ENCODE data around the gene SLX9. TPM values are rescaled to one million over a fixed set of nuclear protein-coding genes. Genes with fewer than 3 reads are reported as not detected.

SLX9 gene
- total RNA-seq, 1 donor from 2014 or later: 38.8 TPM

DNA sequence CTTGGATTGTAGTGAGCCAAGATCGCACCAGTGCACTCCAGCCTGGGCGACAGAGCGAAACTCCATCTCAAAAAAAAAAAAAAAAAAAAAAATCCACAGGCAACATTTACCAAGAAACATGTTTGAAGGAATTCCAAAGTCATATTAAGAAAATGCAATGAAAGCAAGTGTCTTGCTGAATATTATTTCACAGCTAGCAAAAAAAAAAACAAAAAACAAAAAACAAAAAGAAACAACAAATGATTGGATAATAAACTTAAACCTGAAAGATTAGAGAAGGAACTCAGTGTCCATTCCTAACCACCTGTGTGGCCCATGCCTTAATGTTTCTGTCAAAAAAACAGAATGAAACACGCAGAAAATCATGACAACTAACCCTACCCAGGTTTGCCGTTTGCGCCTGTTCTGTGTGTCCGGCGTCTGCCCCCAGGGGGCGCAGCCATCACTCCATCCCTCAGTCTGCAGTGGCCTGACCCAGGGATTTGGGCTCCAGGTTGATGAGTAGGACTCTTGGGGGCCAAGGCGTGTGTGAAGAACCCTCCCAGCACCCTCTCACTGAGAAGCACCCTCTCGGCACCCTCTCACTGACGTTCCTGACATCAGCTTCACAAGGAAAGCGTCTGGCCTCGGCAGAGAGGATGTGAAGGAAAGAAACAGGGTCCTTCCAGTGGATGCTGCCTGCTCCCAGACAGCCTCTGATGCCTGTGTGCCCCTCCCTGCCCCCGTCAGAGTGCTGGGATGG lies 47.1 kb upstream of the SLX9 start:
- peak; percentile 29 for FAIRE-seq
- H3K9ac ChIP-seq (ENCODE audit: low read length): no peak overlapping the region
- no peak for TF ChIP-seq EZH2 (IDR thresholded peaks at IDR 0.05; ENCODE audit: insufficient read depth, low read length)
- TF ChIP-seq, protein P1, sequence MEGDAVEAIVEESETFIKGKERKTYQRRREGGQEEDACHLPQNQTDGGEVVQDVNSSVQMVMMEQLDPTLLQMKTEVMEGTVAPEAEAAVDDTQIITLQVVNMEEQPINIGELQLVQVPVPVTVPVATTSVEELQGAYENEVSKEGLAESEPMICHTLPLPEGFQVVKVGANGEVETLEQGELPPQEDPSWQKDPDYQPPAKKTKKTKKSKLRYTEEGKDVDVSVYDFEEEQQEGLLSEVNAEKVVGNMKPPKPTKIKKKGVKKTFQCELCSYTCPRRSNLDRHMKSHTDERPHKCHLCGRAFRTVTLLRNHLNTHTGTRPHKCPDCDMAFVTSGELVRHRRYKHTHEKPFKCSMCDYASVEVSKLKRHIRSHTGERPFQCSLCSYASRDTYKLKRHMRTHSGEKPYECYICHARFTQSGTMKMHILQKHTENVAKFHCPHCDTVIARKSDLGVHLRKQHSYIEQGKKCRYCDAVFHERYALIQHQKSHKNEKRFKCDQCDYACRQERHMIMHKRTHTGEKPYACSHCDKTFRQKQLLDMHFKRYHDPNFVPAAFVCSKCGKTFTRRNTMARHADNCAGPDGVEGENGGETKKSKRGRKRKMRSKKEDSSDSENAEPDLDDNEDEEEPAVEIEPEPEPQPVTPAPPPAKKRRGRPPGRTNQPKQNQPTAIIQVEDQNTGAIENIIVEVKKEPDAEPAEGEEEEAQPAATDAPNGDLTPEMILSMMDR (IDR thresholded peaks at IDR 0.05; ENCODE audit: insufficient read depth, low read depth, low read length): peak; percentile 92
- DNase-seq (ENCODE audit: low read depth): no peak
- H3K4me3 Mint-ChIP-seq (ENCODE audit: unreplicated experiment): no peak overlapping the region
- H4K20me1 ChIP-seq (ENCODE audit: insufficient read depth, low read length): peaks cover 6% of the 10 kb centered on the region
- H3K9me3 Mint-ChIP-seq (ENCODE audit: unreplicated experiment): peaks cover 2% of the 10 kb centered on the region
- no peaks in the 10 kb centered on the region for H3K4me1 ChIP-seq (ENCODE audit: insufficient read depth, low read length)
- no peaks in the 10 kb centered on the region for H3K9me3 ChIP-seq (ENCODE audit: insufficient read depth, low read depth, low read length)
- peaks cover 27% of the 10 kb centered on the region for H3K27me3 ChIP-seq (ENCODE audit: insufficient read depth, low read length)
- no peak overlapping the region for H3K4me3 ChIP-seq (ENCODE audit: insufficient read depth, low read depth, low read length)
- H3K27ac ChIP-seq (ENCODE audit: low read depth, low read length): no peak overlapping the region
- H3K4me1 Mint-ChIP-seq (ENCODE audit: low read depth, unreplicated experiment): no peaks in the 10 kb centered on the region
- H3K4me2 ChIP-seq (ENCODE audit: low read length): no peak overlapping the region
- H3K36me3 Mint-ChIP-seq (ENCODE audit: low read depth, unreplicated experiment): no peaks in the 10 kb centered on the region
- H3K27ac Mint-ChIP-seq (ENCODE audit: unreplicated experiment): no peak overlapping the region
- H3K79me2 ChIP-seq (ENCODE audit: insufficient read depth, low read length): no peaks in the 10 kb centered on the region
- H3K36me3 ChIP-seq (ENCODE audit: insufficient read depth, low read length): no peaks in the 10 kb centered on the region
- no peak overlapping the region for H2AFZ ChIP-seq (ENCODE audit: low read depth, low read length)
- peaks cover 52% of the 10 kb centered on the region for H3K27me3 Mint-ChIP-seq (ENCODE audit: low read depth, unreplicated experiment)

DNA sequence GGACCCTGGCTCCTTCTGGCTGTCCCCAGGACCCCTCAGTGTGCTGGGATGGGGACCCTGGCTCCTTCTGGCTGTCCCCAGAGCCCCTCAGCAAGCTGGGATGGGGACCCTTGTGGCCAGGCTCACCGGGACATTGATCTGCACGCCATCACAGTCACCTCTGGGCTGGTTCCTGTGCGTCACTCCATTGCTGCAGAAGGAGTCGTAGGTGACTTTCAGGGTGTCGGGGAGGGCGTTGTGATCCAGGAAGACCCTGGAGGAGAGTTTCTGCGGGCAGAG lies 46.6 kb upstream of the SLX9 start:
- H3K4me1 Mint-ChIP-seq (ENCODE audit: low read depth, unreplicated experiment): no peaks in the 10 kb centered on the region
- peaks cover 2% of the 10 kb centered on the region for H3K9me3 Mint-ChIP-seq (ENCODE audit: unreplicated experiment)
- no peak overlapping the region for H3K4me3 Mint-ChIP-seq (ENCODE audit: unreplicated experiment)

DNA sequence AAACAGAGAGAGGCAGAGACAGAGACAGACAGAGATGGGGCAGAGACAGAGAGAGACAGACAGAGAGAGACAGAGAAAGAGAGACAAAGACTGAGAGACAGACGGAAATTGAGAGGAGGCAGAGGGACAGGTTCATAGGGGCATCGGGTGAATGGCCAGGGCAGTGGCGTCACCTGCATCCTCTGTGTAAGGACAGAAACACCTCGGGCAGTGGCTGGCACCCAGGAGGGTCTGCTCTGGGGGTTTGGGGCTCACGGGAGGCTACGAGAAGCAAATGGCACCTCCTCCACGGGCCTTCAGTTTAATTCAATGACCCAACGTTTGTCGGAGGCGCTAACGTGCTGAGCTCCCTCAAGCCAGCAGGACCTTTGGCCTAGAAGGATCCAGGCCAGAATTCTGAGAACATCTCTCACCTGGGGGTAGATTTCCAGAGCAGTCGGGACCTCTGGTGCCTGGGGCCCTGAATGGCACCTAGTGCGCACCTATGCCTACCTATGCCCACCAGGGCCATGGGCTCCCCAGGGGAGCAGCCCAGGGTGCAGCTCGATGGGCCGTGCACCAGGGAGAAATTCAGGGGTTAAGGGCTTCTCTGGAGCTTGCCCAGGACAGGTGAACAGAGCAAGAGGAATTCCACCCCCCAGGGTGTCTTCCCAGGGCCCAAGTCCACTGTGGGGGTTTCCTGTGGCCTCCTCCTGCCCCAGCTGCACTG lies 45.7 kb upstream of the SLX9 start:
- H4K20me1 ChIP-seq (ENCODE audit: insufficient read depth, low read length): peaks cover 6% of the 10 kb centered on the region
- FAIRE-seq (no peak), DNase-seq (ENCODE audit: low read depth) (no peak)
- Mint-ChIP-seq H3K4me1 (ENCODE audit: low read depth, unreplicated experiment) (no peaks in the 10 kb centered on the region), H3K36me3 (ENCODE audit: low read depth, unreplicated experiment) (no peaks in the 10 kb centered on the region), H3K27ac (ENCODE audit: unreplicated experiment) (no peak overlapping the region), H3K9me3 (ENCODE audit: unreplicated experiment) (peaks cover 4% of the 10 kb centered on the region), H3K27me3 (ENCODE audit: low read depth, unreplicated experiment) (peaks cover 58% of the 10 kb centered on the region), H3K4me3 (ENCODE audit: unreplicated experiment) (no peak overlapping the region)
- H3K27ac ChIP-seq (ENCODE audit: low read depth, low read length): no peak overlapping the region
- no peaks in the 10 kb centered on the region for H3K36me3 ChIP-seq (ENCODE audit: insufficient read depth, low read length)
- H3K9ac ChIP-seq (ENCODE audit: low read length): no peak overlapping the region
- H3K4me2 ChIP-seq (ENCODE audit: low read length): no peak overlapping the region
- peaks cover 34% of the 10 kb centered on the region for H3K27me3 ChIP-seq (ENCODE audit: insufficient read depth, low read length)
- no peaks in the 10 kb centered on the region for H3K79me2 ChIP-seq (ENCODE audit: insufficient read depth, low read length)
- no peak overlapping the region for H2AFZ ChIP-seq (ENCODE audit: low read depth, low read length)
- TF ChIP-seq, protein P1 (IDR thresholded peaks at IDR 0.05; ENCODE audit: insufficient read depth, low read depth, low read length): no peak
- no peak for TF ChIP-seq EZH2 (IDR thresholded peaks at IDR 0.05; ENCODE audit: insufficient read depth, low read length)
- no peaks in the 10 kb centered on the region for H3K9me3 ChIP-seq (ENCODE audit: insufficient read depth, low read depth, low read length)
- no peaks in the 10 kb centered on the region for H3K4me1 ChIP-seq (ENCODE audit: insufficient read depth, low read length)
- H3K4me3 ChIP-seq (ENCODE audit: insufficient read depth, low read depth, low read length): no peak overlapping the region

More for the DNA sequence above, 46.6 kb upstream of the SLX9 start:
- no peak for TF ChIP-seq EZH2 (IDR thresholded peaks at IDR 0.05; ENCODE audit: insufficient read depth, low read length)
- no peak overlapping the region for H3K4me2 ChIP-seq (ENCODE audit: low read length)
- no peaks in the 10 kb centered on the region for H3K79me2 ChIP-seq (ENCODE audit: insufficient read depth, low read length)
- H3K9ac ChIP-seq (ENCODE audit: low read length): no peak overlapping the region
- FAIRE-seq: no peak
- H3K4me3 ChIP-seq (ENCODE audit: insufficient read depth, low read depth, low read length): no peak overlapping the region
- Mint-ChIP-seq H3K27me3 (ENCODE audit: low read depth, unreplicated experiment) (peaks cover 51% of the 10 kb centered on the region), H3K27ac (ENCODE audit: unreplicated experiment) (no peak overlapping the region), H3K36me3 (ENCODE audit: low read depth, unreplicated experiment) (no peaks in the 10 kb centered on the region)
- H3K9me3 ChIP-seq (ENCODE audit: insufficient read depth, low read depth, low read length): no peaks in the 10 kb centered on the region
- no peak overlapping the region for H2AFZ ChIP-seq (ENCODE audit: low read depth, low read length)
- H3K36me3 ChIP-seq (ENCODE audit: insufficient read depth, low read length): no peaks in the 10 kb centered on the region
- no peak overlapping the region for H3K27ac ChIP-seq (ENCODE audit: low read depth, low read length)
- peaks cover 32% of the 10 kb centered on the region for H3K27me3 ChIP-seq (ENCODE audit: insufficient read depth, low read length)
- H3K4me1 ChIP-seq (ENCODE audit: insufficient read depth, low read length): no peaks in the 10 kb centered on the region
- no peak for DNase-seq (ENCODE audit: low read depth)
- peaks cover 6% of the 10 kb centered on the region for H4K20me1 ChIP-seq (ENCODE audit: insufficient read depth, low read length)

All from astrocyte (in vitro differentiated cells and primary cell).